Activated CD4-positive, alpha-beta T cell treated with anti-CD3 and anti-CD28 coated beads for 48 hours (primary cell): ENCODE results near the gene ANKZF1.
"Not testable (repeated sequence)": the region's sequence is repeated elsewhere in the genome, so short reads cannot be mapped to it uniquely, and the experiment has no call there.

Experiments
- DNase-seq: peaks from one replicate; pipeline ENCODE4 v3.0.0-alpha.2; 2020

ANKZF1 gene

GRCh38 chr2:219230059-219230540 is 494 bp downstream of the ANKZF1 start:
- DNase-seq: peak; percentile 78

- no peak for DNase-seq
These were observed 4.7 kb downstream of the ANKZF1 start for GRCh38 chr2:219234331-219234730.

GRCh38 chr2:219243291-219243761 is 13.7 kb downstream of the ANKZF1 start:
- no peak for DNase-seq

GRCh38 chr2:219244789-219245147 is 15.2 kb downstream of the ANKZF1 start:
- no peak for DNase-seq

GRCh38 chr2:219245148-219245898 is 15.7 kb downstream of the ANKZF1 start, which contains the start of the genes GLB1L and STK16:
GLB1L (minus strand) TSS chr2:219245444; CDS start chr2:219243573, 1,871 bp downstream.
STK16 (plus strand) TSS chr2:219245479; CDS start chr2:219246000, 521 bp downstream.
- DNase-seq: peak; percentile 93

GRCh38 chr2:219245899-219246230 is 16.3 kb downstream of the ANKZF1 start:
- DNase-seq: peak; percentile 40

GRCh38 chr2:219246559-219246958 is 17.0 kb downstream of the ANKZF1 start:
- DNase-seq: no peak

- peak; percentile 70 for DNase-seq
These were observed 18.4 kb downstream of the ANKZF1 start for GRCh38 chr2:219247678-219248642.

- DNase-seq: no peak
These were observed 19.2 kb downstream of the ANKZF1 start for GRCh38 chr2:219248845-219249202.

GRCh38 chr2:219249203-219249980 is 19.8 kb downstream of the ANKZF1 start:
- peak; percentile 51 for DNase-seq

- DNase-seq: no peak
These were observed 20.6 kb downstream of the ANKZF1 start for GRCh38 chr2:219250049-219250781.

- no peak for DNase-seq
These were observed 22.1 kb downstream of the ANKZF1 start for GRCh38 chr2:219251656-219252055.

GRCh38 chr2:219252084-219252483 is 22.5 kb downstream of the ANKZF1 start:
- peak; percentile 46 for DNase-seq

GRCh38 chr2:219252570-219252899 is 22.9 kb downstream of the ANKZF1 start:
- DNase-seq: no peak

- DNase-seq: peak; percentile 65
These were observed 23.5 kb downstream of the ANKZF1 start, which contains the start of gene TUBA4B for GRCh38 chr2:219252900-219253752. TUBA4B (plus strand) TSS chr2:219253243; CDS start chr2:219253408, 165 bp downstream.

- peak; percentile 92 for DNase-seq
These were observed 24.4 kb downstream of the ANKZF1 start, which contains the start of gene TUBA4A for GRCh38 chr2:219253753-219254589. TUBA4A (minus strand) TSS chr2:219253918; CDS start chr2:219253858, 60 bp downstream.

GRCh38 chr2:219254590-219255201 is 25.1 kb downstream of the ANKZF1 start:
- DNase-seq: peak; percentile 51

GRCh38 chr2:219258942-219259341 is 29.3 kb downstream of the ANKZF1 start:
- DNase-seq: not testable (repeated sequence)
